Globus pallidus (tissue), 1 donor: ENCODE data around the gene BMP5.

Experiments used
- DNase-seq: peaks from one replicate; pipeline ENCODE4 v3.0.0-alpha.2; 2015; ENCODE audit warnings: low spot score

BMP5 gene

GRCh38 chr6:55708711-55709110 is 166.7 kb downstream of the BMP5 start:
- no peak for DNase-seq

- no peak for DNase-seq
These were observed 169.6 kb downstream of the BMP5 start for GRCh38 chr6:55705451-55706440.

GRCh38 chr6:55704421-55704820 is 171.0 kb downstream of the BMP5 start:
- DNase-seq = no peak
